HG03520 (cell line): ENCODE results near the gene USP17L22.
"Not testable (repeated sequence)": the region's sequence is repeated elsewhere in the genome, so short reads cannot be mapped to it uniquely, and the experiment has no call there.

ENCODE experiments used
- ATAC-seq: cut with Tn5 transposase; IDR thresholded peaks from one replicate; pipeline ENCODE4 v1.9.1; 2021; ENCODE audit warnings: mild to moderate bottlenecking, moderate library complexity; ENCODE audit not compliant: unreplicated experiment

USP17L22 gene, protein sequence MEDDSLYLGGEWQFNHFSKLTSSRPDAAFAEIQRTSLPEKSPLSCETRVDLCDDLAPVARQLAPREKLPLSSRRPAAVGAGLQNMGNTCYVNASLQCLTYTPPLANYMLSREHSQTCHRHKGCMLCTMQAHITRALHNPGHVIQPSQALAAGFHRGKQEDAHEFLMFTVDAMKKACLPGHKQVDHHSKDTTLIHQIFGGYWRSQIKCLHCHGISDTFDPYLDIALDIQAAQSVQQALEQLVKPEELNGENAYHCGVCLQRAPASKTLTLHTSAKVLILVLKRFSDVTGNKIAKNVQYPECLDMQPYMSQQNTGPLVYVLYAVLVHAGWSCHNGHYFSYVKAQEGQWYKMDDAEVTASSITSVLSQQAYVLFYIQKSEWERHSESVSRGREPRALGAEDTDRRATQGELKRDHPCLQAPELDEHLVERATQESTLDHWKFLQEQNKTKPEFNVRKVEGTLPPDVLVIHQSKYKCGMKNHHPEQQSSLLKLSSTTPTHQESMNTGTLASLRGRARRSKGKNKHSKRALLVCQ

DNA sequence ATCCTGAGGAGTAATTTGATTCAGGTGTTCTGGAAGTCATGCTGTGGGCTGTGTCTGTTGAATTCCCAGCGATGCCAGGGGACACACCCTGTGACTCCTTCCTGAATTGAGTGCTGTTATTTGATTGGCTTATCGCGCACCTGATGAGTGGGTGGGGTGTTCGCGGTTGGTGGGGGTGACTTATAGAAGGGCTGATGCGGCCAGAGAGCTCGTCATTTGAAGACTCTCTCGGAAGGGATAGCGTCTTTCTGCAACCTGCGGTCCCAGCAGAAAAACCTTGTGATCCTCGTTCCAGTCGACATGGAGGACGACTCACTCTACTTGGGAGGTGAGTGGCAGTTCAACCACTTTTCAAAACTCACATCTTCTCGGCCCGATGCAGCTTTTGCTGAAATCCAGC is at the start of gene USP17L22:
Gene USP17L22, plus strand, starts transcription at position 301 of the 400 bp plus-strand sequence. Its CDS starts 0 bp downstream, at position 301.
- ATAC-seq: not testable (repeated sequence)

DNA sequence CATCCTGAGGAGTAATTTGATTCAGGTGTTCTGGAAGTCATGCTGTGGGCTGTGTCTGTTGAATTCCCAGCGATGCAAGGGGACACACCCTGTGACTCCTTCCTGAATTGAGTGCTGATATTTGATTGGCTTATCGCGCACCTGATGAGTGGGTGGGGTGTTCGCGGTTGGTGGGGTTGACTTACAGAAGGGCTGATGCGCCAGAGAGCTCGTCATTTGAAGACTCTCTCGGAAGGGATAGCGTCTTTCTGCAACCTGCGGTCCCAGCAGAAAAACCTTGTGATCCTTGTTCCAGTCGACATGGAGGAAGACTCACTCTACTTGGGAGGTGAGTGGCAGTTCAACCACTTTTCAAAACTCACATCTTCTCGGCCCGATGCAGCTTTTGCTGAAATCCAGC is 47.6 kb upstream of the USP17L22 start, which contains the start of gene USP17L12:
Gene USP17L12, plus strand, starts transcription at position 301 of the 400 bp plus-strand sequence. Its CDS starts 0 bp downstream, at position 301.
- not testable (repeated sequence) for ATAC-seq

DNA sequence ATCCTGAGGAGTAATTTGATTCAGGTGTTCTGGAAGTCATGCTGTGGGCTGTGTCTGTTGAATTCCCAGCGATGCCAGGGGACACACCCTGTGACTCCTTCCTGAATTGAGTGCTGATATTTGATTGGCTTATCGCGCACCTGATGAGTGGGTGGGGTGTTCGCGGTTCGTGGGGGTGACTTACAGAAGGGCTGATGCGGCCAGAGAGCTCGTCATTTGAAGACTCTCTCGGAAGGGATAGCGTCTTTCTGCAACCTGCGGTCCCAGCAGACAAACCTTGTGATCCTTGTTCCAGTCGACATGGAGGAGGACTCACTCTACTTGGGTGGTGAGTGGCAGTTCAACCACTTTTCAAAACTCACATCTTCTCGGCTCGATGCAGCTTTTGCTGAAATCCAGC is 42.8 kb upstream of the USP17L22 start, which contains the start of gene USP17L13:
Gene USP17L13, plus strand, starts transcription at position 301 of the 400 bp plus-strand sequence. Its CDS starts 0 bp downstream, at position 301.
- not testable (repeated sequence) for ATAC-seq

DNA sequence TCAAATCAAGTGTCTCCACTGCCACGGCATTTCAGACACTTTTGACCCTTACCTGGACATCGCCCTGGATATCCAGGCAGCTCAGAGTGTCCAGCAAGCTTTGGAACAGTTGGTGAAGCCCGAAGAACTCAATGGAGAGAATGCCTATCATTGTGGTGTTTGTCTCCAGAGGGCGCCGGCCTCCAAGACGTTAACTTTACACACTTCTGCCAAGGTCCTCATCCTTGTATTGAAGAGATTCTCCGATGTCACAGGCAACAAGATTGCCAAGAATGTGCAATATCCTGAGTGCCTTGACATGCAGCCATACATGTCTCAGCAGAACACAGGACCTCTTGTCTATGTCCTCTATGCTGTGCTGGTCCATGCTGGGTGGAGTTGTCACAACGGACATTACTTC is 37.2 kb upstream of the USP17L22 start:
- not testable (repeated sequence) for ATAC-seq

DNA sequence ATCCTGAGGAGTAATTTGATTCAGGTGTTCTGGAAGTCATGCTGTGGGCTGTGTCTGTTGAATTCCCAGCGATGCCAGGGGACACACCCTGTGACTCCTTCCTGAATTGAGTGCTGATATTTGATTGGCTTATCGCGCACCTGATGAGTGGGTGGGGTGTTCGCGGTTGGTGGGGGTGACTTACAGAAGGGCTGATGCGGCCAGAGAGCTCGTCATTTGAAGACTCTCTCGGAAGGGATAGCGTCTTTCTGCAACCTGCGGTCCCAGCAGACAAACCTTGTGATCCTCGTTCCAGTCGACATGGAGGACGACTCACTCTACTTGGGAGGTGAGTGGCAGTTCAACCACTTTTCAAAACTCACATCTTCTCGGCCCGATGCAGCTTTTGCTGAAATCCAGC is 33.3 kb upstream of the USP17L22 start, which contains the start of gene USP17L15:
Gene USP17L15, plus strand, starts transcription at position 301 of the 400 bp plus-strand sequence. Its CDS starts 0 bp downstream, at position 301.
- ATAC-seq: not testable (repeated sequence)

DNA sequence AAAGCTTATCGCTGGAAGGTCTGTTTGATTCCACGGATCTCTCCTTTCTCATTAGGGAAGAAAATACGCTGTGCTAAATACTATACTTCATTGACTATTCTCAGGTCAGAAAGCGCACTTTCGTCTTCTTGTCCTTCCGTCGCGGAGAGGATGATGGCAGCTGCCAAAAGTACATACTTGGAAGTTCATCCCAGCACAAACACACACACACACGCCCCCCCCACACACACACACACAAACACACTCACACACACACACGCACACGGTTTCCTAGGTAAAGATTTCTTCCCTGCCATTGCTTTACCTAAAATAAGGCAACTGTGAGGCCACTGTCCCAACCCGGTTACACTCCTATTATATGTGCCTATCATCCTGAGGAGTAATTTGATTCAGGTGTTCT is 29.0 kb upstream of the USP17L22 start:
- ATAC-seq: not testable (repeated sequence)

DNA sequence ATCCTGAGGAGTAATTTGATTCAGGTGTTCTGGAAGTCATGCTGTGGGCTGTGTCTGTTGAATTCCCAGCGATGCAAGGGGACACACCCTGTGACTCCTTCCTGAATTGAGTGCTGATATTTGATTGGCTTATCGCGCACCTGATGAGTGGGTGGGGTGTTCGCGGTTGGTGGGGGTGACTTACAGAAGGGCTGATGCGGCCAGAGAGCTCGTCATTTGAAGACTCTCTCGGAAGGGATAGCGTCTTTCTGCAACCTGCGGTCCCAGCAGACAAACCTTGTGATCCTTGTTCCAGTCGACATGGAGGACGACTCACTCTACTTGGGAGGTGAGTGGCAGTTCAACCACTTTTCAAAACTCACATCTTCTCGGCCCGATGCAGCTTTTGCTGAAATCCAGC is 23.8 kb upstream of the USP17L22 start, which contains the start of gene USP17L17:
Gene USP17L17, plus strand, starts transcription at position 301 of the 400 bp plus-strand sequence. Its CDS starts 0 bp downstream, at position 301.
- ATAC-seq: not testable (repeated sequence)

DNA sequence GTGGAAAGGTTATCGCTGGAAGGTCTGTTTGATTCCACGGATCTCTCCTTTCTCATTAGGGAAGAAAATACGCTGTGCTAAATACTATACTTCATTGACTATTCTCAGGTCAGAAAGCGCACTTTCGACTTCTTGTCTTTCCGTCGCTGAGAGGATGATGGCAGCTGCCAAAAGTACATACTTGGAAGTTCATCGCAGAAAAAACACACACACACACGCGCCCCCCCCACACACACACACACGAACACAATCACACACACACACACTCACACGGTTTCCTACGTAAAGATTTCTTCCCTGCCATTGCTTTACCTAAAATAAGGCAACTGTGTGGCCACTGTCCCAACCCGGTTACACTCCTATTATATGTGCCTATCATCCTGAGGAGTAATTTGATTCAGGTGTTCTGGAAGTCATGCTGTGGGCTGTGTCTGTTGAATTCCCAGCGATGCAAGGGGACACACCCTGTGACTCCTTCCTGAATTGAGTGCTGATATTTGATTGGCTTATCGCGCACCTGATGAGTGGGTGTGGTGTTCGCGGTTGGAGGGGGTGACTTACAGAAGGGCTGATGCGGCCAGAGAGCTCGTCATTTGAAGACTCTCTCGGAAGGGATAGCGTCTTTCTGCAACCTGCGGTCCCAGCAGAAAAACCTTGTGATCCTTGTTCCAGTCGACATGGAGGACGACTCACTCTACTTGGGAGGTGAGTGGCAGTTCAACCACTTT is 19.3 kb upstream of the USP17L22 start, which contains the start of gene USP17L18:
Gene USP17L18, plus strand, starts transcription at position 678 of the 728 bp plus-strand sequence. Its CDS starts 0 bp downstream, at position 678.
- not testable (repeated sequence) for ATAC-seq

DNA sequence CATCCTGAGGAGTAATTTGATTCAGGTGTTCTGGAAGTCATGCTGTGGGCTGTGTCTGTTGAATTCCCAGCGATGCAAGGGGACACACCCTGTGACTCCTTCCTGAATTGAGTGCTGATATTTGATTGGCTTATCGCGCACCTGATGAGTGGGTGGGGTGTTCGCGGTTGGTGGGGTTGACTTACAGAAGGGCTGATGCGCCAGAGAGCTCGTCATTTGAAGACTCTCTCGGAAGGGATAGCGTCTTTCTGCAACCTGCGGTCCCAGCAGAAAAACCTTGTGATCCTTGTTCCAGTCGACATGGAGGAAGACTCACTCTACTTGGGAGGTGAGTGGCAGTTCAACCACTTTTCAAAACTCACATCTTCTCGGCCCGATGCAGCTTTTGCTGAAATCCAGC is 14.3 kb upstream of the USP17L22 start, which contains the start of gene USP17L19:
Gene USP17L19, plus strand, starts transcription at position 301 of the 400 bp plus-strand sequence. Its CDS starts 0 bp downstream, at position 301.
- ATAC-seq: not testable (repeated sequence)

DNA sequence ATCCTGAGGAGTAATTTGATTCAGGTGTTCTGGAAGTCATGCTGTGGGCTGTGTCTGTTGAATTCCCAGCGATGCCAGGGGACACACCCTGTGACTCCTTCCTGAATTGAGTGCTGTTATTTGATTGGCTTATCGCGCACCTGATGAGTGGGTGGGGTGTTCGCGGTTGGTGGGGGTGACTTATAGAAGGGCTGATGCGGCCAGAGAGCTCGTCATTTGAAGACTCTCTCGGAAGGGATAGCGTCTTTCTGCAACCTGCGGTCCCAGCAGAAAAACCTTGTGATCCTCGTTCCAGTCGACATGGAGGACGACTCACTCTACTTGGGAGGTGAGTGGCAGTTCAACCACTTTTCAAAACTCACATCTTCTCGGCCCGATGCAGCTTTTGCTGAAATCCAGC is 9.6 kb upstream of the USP17L22 start, which contains the start of gene USP17L20:
Gene USP17L20, plus strand, starts transcription at position 301 of the 400 bp plus-strand sequence. Its CDS starts 0 bp downstream, at position 301.
- not testable (repeated sequence) for ATAC-seq

DNA sequence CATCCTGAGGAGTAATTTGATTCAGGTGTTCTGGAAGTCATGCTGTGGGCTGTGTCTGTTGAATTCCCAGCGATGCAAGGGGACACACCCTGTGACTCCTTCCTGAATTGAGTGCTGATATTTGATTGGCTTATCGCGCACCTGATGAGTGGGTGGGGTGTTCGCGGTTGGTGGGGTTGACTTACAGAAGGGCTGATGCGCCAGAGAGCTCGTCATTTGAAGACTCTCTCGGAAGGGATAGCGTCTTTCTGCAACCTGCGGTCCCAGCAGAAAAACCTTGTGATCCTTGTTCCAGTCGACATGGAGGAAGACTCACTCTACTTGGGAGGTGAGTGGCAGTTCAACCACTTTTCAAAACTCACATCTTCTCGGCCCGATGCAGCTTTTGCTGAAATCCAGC is 4.8 kb upstream of the USP17L22 start, which contains the start of gene USP17L21:
Gene USP17L21, plus strand, starts transcription at position 301 of the 400 bp plus-strand sequence. Its CDS starts 0 bp downstream, at position 301.
- not testable (repeated sequence) for ATAC-seq

DNA sequence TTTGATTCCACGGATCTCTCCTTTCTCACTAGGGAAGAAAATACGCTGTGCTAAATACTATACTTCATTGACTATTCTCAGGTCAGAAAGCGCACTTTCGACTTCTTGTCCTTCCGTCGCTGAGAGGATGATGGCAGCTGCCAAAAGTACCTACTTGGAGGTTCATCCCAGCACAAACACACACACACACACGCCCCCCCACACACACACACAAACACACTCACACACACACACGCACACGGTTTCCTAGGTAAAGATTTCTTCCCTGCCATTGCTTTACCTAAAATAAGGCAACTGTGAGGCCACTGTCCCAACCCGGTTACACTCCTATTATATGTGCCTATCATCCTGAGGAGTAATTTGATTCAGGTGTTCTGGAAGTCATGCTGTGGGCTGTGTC is 4.3 kb downstream of the USP17L22 start:
- not testable (repeated sequence) for ATAC-seq
